ENCODE measurements around the gene MATR3.

The MATR3 gene, protein sequence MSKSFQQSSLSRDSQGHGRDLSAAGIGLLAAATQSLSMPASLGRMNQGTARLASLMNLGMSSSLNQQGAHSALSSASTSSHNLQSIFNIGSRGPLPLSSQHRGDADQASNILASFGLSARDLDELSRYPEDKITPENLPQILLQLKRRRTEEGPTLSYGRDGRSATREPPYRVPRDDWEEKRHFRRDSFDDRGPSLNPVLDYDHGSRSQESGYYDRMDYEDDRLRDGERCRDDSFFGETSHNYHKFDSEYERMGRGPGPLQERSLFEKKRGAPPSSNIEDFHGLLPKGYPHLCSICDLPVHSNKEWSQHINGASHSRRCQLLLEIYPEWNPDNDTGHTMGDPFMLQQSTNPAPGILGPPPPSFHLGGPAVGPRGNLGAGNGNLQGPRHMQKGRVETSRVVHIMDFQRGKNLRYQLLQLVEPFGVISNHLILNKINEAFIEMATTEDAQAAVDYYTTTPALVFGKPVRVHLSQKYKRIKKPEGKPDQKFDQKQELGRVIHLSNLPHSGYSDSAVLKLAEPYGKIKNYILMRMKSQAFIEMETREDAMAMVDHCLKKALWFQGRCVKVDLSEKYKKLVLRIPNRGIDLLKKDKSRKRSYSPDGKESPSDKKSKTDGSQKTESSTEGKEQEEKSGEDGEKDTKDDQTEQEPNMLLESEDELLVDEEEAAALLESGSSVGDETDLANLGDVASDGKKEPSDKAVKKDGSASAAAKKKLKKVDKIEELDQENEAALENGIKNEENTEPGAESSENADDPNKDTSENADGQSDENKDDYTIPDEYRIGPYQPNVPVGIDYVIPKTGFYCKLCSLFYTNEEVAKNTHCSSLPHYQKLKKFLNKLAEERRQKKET

DNA sequence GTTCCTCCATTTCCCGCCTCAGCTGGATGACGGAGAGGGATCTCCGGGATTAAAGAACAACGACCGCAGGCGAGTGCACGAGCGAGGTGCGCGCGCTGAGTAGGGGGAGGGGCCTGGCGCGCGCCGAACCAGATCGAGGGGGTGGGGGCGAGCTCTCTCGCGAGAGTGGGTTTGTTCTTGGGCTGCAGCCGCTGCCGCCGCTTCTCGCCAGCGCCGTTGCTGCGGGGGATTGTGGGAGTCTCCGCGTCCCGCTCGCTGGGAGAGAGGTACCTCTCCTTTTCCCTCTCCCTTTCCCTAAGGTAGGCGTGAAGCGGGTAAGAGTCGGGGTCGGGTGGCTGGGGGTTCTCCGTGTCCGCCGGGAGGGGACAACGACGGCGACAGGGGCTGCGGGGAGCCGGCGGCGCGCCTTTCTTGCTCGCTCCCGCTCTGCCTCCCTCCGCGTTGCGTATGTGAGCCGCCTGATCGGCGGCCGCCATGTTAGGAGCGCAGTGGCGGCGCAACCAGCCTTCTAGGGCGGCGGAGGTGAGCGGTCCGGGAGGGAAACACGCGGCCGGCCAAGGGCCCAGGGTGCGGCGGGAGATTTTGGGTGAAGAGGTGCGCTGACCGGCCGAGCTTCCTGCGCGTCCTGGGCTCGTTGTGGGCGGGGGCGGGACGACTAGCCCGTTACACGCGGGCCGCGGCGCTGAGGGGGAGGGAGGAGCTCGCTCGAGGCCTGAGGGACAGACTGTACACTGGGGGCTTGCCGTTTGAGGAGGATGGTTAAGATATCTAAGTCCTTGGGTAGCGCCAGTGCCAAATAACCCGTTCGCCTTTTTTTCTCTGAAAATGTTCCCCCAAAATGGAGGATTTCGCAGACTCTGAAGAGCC lies at the start of gene MATR3:
Gene MATR3 (plus strand): TSS at position 234 of the 867 bp plus-strand sequence. CDS start 13,676 bp downstream, outside the sequence.
- peak; percentile 41 for FAIRE-seq
- TF ChIP-seq POLR2A (IDR thresholded peaks at IDR 0.05; ENCODE audit: low read depth, low read length) = peak; percentile 94

DNA sequence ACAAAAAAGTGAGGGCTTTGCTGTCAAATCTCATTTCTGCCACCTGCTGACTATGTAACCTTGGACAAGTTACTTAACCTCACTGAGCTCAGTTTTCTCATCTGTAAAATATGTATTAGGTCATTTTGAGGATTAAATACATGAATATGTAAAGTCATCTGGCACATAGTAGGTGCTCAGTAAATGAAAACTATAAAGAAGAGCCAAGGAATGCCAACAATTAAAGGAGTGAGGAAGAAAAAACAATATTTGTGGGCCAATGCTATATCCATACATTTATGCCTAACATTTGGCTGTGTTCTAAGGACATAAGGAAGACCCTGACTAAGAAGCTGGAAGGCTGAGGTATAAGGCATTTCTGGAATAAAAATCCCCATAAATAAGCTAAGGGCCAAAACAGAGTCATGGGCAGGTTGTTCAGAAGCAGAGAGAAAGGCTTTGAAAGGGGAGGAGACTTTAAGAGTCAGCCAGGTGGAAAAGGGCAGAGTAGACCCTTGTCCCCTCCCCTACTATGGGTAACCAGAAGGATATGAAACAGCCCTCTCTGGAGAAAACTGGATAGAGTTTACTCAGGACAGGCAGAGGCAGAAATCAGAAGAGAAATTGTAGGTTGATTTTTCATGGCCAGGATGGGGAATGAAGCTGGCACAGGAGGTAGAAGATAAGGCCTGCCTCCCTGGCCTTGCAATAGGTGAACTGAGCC lies 47.8 kb upstream of the MATR3 start:
- no peak for TF ChIP-seq POLR2A (IDR thresholded peaks at IDR 0.05; ENCODE audit: low read depth, low read length)
- DNase-seq (ENCODE audit: insufficient read length, low spot score) (no peak), FAIRE-seq (no peak)

More for the DNA sequence above, at the start of gene MATR3:
- peak; percentile 78 for DNase-seq (ENCODE audit: insufficient read length, low spot score)

DNA sequence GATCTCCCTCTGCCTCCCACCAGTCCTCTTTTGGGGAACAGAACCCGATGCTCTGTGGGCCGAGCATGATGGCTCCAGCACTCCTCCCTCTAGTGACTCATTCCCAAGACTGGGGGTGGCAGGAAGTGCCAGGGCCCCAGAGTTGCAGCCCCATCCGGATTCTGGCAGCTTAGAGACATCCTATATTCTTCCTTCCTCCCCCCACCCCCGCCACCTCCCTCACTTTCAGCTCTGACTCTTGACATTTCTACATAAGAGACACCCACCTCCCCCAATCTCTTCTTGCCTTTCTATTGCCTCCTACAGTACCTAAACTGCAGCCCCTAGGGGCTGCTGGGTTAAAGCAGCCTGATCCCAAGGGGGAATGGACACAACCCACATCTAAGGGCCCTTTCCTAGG lies 47.1 kb upstream of the MATR3 start:
- peak; percentile 86 for DNase-seq (ENCODE audit: insufficient read length, low spot score)
- TF ChIP-seq POLR2A (IDR thresholded peaks at IDR 0.05; ENCODE audit: low read depth, low read length) = no peak
- FAIRE-seq = peak; percentile 43

DNA sequence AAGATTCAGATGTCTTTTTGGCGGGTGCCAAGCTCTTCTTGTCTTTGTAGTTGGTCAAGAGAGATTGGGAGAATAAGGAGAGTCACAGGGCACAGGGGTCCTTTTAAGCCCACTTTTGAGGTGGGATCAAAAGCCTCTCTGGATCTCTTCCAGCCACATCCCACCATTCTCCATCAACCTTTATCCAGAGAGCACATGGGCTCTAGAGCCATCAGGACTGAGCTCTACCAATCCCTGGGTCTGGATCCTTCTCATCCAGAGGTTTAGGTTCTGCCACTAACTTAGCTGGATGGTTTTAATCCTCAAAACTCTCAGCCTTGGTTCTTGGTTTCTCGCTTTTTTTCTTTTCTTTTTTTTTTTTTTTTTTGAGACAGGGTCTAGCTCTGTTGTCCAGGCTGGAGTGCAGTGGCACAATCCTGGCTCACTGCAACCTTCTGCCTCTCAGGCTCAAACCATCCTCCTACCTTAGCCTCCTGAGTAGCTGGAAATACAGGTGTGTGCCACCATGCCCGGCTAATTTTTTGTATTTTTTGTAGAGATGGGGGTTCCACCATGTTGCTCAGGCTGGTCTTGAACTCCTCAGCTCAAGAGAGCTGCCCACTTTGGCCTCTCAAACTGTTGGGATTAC lies 44.6 kb upstream of the MATR3 start:
- no peak for DNase-seq (ENCODE audit: insufficient read length, low spot score)
- no peak for FAIRE-seq
- TF ChIP-seq POLR2A (IDR thresholded peaks at IDR 0.05; ENCODE audit: low read depth, low read length) = no peak

DNA sequence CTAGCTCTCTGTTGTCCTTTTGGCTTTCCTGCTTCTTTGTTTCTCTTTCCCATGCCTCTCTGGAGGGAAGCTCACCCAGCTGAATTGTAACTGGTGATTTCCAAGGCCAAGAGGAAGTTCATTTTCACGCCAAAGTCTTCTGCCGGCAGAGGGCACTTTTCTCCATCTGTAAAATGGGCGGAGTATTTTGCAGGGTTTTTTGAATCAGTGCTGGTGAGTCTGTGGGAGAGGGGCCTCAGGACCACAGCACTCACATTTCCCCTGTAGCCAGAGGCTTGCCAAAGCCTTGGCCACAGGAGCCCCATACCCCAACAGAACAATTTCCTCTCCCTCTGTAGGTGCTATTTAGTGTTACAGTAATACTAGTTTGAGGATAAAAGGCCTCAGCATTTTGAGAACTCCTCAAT lies 42.3 kb upstream of the MATR3 start:
- FAIRE-seq = no peak
- DNase-seq (ENCODE audit: insufficient read length, low spot score) = no peak
- TF ChIP-seq POLR2A (IDR thresholded peaks at IDR 0.05; ENCODE audit: low read depth, low read length) = no peak

DNA sequence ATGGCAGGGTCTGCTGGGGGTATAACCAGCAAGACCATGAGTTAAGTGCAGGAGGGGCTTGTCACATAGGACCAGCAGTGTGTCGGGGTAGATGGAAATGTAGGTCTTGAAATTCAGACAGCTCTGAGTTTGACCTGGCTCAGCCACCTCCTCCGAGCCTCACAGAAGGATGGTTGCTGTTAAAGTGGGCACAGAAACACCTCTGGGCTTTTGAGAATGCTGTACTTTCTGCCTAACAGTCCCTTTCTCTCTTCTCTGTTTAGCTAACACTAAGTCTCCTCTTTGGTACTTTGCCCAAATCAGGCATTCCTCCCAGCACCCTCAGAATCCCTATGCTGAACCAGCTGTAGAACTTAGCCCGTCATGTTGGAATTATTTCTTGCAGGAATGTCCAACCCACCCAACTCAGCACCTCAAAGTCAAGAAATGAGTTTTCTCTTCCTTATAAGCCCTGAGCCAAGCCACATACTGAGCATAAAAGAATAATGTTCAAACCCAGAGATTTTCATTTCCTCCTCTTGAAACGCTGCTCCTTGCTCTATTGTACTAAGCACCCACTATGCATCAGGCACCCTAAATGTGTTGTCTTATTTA lies 41.7 kb upstream of the MATR3 start:
- FAIRE-seq = no peak
- no peak for TF ChIP-seq POLR2A (IDR thresholded peaks at IDR 0.05; ENCODE audit: low read depth, low read length)
- no peak for DNase-seq (ENCODE audit: insufficient read length, low spot score)

DNA sequence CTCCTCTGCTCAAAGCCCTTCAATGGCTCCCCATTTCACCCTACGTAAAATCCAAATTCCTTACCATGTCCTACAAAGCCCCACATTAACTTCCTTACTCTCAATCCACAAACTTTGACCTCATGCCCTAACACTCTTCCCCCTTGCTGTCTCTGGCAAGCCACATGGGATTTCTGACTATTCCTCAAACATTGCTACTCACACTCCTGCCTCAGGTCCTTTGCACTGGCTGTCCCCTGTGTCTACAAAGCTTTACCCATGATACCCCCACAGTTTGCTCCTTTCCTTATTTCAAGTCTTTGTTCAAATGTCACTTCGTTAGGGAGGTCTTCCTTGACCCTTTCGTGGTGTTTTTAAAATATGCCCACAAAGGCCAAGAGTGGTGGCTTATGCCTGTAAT lies 40.4 kb upstream of the MATR3 start:
- DNase-seq (ENCODE audit: insufficient read length, low spot score) = no peak
- TF ChIP-seq POLR2A (IDR thresholded peaks at IDR 0.05; ENCODE audit: low read depth, low read length) = no peak
- no peak for FAIRE-seq

DNA sequence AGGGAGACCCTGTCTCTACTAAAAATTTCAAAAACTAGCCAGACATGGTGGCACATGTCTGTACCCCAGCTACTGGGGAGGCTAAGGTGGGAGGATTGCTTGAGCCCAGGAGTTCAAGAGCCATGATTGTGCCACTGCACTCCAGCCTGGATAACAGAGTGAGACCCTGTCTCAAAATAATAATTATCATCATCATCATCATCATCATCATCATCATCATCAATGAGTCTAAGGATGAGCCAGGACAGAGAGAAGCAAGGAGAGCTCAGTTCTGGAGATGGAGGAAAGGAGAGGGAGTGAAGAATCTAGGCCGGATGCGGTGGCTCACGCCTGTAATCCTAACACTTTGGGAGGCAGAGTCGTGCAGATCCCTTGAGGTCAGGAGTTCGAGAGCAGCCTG lies 36.7 kb upstream of the MATR3 start:
- no peak for TF ChIP-seq POLR2A (IDR thresholded peaks at IDR 0.05; ENCODE audit: low read depth, low read length)
- DNase-seq (ENCODE audit: insufficient read length, low spot score) (no peak), FAIRE-seq (no peak)

DNA sequence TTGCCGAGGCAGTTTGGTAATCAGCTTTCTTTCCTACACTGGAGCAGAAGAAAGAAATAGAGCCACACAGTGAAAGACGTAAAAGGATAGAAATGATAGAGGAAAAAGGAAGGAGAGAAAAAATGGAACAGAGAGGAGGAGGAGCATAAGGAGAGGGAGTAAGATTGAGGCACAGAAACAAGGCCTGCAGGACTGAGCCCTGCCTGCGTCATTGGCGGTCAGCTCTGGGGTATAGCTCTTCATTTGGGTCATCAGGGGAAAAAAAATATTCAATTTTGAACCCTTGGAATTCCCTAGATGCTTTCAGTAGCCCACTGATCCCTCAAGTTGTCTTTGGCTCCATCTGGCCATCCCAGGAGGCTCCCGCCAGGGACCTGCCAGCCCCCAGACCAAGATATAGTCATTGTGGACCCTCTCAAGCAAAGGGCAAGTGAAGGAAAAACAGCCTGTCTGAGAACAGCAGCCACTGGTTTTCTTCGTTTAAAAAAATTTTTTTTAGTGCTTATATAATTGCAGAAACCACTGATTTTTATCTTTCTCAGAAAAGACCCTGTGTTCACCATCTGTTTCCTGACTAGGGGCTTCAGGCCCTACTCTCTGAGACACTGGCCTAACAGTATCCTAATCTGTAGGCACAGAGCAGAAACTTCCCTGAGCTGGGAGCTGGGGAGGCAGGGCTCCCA lies 31.3 kb upstream of the MATR3 start:
- DNase-seq (ENCODE audit: insufficient read length, low spot score) (no peak), FAIRE-seq (no peak)
- TF ChIP-seq POLR2A (IDR thresholded peaks at IDR 0.05; ENCODE audit: low read depth, low read length) = no peak

DNA sequence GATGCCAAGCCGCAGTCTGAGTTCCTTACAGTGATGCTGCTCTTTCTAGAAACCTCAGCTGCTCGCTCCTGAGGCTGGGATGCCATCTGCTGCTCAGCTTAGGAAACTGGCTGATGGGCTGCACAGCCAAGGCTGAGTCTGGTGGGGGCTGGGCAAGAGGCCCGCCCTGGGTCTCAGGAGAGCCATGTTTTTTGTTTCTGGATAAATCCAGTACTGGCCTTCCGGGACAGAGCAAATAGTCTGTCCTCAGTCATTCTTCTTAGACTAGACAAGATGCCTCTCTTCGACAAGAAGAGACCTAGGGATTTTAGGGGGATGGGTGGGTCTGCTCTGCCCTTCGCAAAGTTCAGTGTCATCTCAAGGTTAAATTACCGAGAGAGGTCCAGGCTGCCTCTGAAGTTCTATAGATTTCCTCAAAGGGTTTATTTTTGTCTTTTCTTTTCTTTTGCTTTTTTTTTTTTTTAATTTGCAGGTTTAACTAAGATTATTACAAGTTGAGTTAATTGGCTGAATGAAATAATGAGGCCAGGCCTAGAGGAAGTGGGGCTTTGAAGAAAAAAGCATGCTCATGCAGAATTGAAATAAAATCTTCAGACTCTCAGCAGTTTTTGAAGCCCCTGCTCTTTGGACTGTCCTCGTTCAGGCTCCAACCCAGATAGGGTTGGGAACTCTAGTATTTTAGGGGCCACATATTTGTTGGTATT lies 30.6 kb upstream of the MATR3 start:
- DNase-seq (ENCODE audit: insufficient read length, low spot score) (peak; percentile 69), FAIRE-seq (peak; percentile 81)
- TF ChIP-seq POLR2A (IDR thresholded peaks at IDR 0.05; ENCODE audit: low read depth, low read length) = no peak

DNA sequence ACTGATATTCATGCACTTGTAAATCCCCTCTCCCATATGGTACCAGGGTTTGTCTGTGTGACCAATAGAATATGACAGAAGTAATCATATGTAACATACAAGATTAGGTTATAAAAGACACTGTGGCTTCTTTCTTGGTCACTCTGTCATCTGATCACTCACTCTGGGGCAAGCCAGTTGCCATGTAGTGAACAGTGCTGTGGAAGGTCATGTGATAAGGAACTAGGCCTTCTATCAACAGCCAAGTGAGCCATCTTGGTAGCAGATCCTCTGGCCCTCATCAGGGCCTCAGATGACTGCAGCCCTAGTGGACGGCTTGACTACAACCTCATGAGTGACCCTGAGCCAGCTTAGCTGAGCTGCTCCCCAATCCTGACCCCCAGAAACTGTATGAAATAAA lies 30.0 kb upstream of the MATR3 start:
- no peak for FAIRE-seq
- TF ChIP-seq POLR2A (IDR thresholded peaks at IDR 0.05; ENCODE audit: low read depth, low read length) = no peak
- no peak for DNase-seq (ENCODE audit: insufficient read length, low spot score)

All from H54 (cell line).